PFSK-1 (cell line): Measurements from ENCODE around the gene CKAP5.

Source experiments
- FOXP2 ChIP-seq: optimal IDR thresholded peaks from 2 replicates; pipeline ENCODE3; 2011; ENCODE audit warnings: borderline replicate concordance, control low read depth, inconsistent platforms; ENCODE audit not compliant: insufficient read depth; ENCODE audit errors: extremely low read length, extremely low read depth
- POLR2AphosphoS5 ChIP-seq: IDR thresholded peaks from 2 replicates; pipeline ENCODE4 v1.6.1; 2012; ENCODE audit warnings: low read depth, mild to moderate bottlenecking, control low read depth, low read length, moderate library complexity
- SIN3A ChIP-seq: IDR thresholded peaks from 2 replicates; pipeline ENCODE4 v1.6.1; 2012; ENCODE audit warnings: mild to moderate bottlenecking, low read length, moderate library complexity, borderline replicate concordance; ENCODE audit not compliant: insufficient read depth
- TAF1 ChIP-seq: IDR thresholded peaks from 2 replicates; pipeline ENCODE4 v1.6.1; 2012; ENCODE audit warnings: low read length, control low read depth, borderline replicate concordance; ENCODE audit not compliant: insufficient read depth
- TF ChIP-seq, protein P1 (sequence below), 2 experiments: IDR thresholded peaks; 2 replicates each; pipeline versions ENCODE4 v1.6.1 to v1.8.0; 2011 to 2012; ENCODE audit warnings: low read depth in 2 of 2, low read length in 2 of 2, control low read depth in 1 of 2, inconsistent platforms in 1 of 2, mild to moderate bottlenecking in 1 of 2, moderate library complexity in 1 of 2; ENCODE audit not compliant: insufficient read depth in 1 of 2

CKAP5 gene

DNA sequence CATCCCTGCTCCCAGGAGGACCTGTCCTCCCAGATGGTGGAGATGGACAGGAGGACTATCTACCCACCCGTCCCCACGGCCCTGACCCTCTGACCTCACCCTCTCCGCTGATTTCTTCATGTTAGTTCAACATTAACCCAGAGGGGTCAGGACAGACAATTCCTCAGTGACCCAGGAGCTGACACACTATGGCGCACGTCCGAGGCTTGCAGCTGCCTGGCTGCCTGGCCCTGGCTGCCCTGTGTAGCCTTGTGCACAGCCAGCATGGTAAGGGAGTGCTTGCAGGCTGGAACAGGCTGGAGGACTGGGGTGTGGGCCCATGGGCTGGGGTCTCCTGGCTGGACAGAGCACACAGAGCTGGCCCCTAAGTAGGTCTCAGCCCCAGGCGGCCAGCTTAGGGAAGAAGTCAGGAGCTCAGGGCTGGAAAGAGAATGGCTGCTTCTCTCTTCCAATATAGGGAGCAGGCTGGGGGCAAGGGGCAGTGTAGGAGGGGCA lies 127.0 kb downstream of the CKAP5 start, which contains the start of gene F2:
TSS of gene F2 (plus strand) at position 166 of the 495 bp plus-strand sequence. CDS start at position 189, 23 bp downstream.
- TF ChIP-seq SIN3A (no peak), POLR2AphosphoS5 (no peak), TAF1 (no peak), FOXP2 (no peak)
- TF ChIP-seq, protein P1, sequence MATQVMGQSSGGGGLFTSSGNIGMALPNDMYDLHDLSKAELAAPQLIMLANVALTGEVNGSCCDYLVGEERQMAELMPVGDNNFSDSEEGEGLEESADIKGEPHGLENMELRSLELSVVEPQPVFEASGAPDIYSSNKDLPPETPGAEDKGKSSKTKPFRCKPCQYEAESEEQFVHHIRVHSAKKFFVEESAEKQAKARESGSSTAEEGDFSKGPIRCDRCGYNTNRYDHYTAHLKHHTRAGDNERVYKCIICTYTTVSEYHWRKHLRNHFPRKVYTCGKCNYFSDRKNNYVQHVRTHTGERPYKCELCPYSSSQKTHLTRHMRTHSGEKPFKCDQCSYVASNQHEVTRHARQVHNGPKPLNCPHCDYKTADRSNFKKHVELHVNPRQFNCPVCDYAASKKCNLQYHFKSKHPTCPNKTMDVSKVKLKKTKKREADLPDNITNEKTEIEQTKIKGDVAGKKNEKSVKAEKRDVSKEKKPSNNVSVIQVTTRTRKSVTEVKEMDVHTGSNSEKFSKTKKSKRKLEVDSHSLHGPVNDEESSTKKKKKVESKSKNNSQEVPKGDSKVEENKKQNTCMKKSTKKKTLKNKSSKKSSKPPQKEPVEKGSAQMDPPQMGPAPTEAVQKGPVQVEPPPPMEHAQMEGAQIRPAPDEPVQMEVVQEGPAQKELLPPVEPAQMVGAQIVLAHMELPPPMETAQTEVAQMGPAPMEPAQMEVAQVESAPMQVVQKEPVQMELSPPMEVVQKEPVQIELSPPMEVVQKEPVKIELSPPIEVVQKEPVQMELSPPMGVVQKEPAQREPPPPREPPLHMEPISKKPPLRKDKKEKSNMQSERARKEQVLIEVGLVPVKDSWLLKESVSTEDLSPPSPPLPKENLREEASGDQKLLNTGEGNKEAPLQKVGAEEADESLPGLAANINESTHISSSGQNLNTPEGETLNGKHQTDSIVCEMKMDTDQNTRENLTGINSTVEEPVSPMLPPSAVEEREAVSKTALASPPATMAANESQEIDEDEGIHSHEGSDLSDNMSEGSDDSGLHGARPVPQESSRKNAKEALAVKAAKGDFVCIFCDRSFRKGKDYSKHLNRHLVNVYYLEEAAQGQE (IDR thresholded peaks at IDR 0.05; ENCODE audit: insufficient read depth in 1 of 2, low read depth in 2 of 2, low read length in 2 of 2) = no peak

DNA sequence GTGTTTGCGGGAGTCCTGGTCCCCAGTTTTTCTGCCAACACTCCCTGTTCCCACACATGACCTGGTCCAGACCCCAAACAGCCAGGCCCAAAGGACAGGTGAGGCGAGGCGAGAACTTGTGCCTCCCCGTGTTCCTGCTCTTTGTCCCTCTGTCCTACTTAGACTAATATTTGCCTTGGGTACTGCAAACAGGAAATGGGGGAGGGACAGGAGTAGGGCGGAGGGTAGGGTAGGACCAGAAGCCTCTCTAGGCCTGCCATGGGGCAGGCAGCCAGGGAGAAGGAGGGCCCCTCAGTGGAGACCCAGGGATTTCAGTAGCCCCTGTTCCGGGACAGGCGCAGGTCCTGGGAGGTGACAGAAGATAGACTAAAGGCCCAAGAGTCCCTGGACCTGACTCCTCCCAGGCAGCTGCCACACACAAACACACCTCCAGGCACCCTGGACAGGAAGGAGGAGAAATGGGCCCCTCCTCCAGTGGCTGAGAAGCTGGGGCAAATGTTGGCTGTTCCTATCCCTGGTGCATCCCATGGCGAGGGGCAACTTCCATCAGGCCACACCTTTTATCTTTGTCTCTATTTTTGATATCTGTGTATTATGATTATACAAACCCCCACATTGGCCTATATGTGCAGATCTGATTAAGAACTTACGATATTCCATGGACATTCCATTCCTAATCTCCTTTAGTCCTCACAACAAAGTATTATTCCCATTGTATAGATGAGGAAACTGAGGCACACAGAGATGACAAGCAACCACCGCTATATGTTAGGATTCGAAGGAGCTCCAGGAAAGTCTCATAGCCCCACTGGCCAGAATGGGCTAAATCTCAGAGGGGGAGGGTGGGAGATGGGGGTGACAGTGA lies 127.7 kb downstream of the CKAP5 start:
- no peak for TF ChIP-seq FOXP2
- no peak for TF ChIP-seq TAF1
- TF ChIP-seq, protein P1 (IDR thresholded peaks at IDR 0.05; ENCODE audit: insufficient read depth in 1 of 2, low read depth in 2 of 2, low read length in 2 of 2) = no peak
- TF ChIP-seq SIN3A = no peak
- peak; percentile 50; the same call in 1 of the 2 replicates for TF ChIP-seq POLR2AphosphoS5

DNA sequence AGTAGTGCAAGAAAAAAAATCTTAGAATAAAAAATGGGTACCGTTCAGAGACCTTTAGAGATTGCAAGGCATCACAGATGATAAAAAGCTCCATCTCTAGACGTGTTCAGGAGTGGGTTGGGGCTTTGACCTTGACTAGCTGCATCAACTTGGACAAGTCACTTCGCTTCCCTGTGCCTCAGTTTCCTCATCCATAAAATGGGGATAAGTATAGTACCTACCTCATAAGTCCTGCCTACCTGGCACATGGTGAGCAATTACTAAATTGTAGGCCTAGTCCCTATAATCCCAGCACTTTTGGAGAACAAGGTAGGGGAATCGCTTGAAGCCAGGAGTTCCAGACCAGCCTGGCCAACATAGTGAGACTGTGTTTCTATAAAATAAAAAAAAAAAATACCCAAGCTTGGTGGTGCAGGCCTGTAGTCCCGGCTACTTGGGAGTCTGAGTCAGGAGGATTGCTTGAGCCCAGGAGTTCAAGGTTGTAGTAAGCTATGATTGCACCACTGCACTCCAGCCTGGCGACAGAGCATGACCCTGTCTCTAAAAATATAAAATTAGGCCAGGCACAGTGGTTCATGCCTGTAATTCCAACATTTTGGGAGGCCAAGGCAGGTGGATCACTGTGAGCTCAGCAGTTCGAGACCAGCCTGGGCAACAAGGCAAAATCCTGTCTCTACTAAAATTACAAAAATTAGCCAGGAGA lies 133.1 kb downstream of the CKAP5 start:
- TF ChIP-seq FOXP2 (no peak), TAF1 (no peak), SIN3A (no peak), POLR2AphosphoS5 (no peak)
- TF ChIP-seq, protein P1 (IDR thresholded peaks at IDR 0.05; ENCODE audit: insufficient read depth in 1 of 2, low read depth in 2 of 2, low read length in 2 of 2) = no peak

DNA sequence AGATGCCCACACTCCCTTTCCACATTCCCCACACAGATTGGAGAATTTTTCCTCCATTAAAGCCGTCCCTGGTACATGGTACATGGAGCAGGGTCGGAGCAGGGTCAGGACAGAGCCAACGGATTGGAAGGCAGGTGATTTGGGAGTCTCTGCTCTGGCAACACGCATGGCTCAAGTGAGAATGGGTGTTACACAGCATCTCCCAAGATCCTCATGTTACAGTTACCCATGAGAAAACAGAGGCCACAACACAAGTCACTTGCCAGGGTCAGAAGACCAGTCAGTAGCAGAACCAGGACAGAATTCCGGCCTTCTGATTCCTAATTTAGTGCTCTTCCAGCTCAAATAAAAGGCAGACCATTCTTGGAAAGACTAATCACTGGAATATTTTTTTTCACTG lies 134.8 kb downstream of the CKAP5 start:
- TF ChIP-seq, protein P1 (IDR thresholded peaks at IDR 0.05; ENCODE audit: insufficient read depth in 1 of 2, low read depth in 2 of 2, low read length in 2 of 2) = no peak
